8988T (cell line): ENCODE measurements around the gene KCNK4.

Experiments
- DNase-seq: peaks from one replicate; pipeline ENCODE4 v3.0.0; 2011

KCNK4 gene

DNA sequence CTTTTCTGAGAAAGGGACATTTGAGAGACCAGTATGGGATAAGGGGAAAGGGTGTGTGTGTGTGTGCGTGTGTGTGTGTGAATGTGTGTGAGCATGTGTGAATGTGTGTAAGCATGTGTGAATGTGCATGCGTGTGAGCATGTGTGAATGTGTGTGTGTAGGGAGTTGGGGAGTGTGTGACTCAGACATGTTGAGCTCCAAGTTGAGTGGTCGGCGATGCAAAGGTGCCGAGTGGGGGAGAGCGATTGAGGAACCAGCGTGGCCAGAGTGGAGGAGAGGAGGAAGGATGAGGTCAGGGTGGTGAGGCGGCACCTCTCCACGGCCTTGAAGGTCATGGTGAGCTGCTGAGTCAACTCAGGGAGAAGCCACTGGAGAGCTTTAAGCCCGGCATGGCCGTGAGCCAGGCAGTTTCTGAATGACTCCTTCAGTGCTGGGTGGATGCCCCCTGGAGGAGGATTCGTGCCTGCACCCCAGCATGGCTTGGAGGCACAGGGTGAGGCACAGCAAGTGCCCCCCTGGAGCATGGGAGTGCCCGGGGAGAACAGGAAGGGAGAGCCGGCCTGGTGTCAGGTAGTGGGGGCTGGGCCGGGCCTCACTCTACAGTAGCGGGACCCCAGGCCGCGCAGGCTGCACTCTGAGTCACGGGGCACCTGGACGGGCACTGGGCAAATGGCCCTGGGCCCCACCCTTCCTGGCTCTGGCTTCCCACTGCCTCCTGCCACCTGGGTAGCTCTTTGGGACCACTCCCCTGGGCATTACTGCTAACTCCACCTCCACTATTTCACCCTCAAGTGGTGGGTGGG lies 40.7 kb downstream of the KCNK4 start:
- DNase-seq: peak; percentile 88

DNA sequence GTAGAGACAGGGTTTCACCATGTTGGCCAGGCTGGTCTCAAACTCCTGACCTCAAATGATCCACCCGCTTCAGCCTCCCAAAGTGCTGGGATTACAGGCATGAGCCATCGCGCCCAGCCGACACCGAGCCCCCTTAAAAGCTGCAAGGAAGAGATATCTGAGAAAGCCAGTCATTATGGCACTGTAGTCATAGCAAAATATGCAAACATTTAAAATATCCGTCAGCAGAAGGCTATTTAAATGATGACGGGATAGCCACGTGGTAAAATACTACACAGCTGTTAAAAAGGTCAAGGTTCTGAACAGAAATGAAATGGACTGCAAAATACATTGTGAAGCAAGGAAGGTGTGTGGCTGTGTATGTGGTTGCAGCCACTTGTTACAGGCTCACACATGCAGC lies 42.5 kb downstream of the KCNK4 start:
- DNase-seq: no peak

DNA sequence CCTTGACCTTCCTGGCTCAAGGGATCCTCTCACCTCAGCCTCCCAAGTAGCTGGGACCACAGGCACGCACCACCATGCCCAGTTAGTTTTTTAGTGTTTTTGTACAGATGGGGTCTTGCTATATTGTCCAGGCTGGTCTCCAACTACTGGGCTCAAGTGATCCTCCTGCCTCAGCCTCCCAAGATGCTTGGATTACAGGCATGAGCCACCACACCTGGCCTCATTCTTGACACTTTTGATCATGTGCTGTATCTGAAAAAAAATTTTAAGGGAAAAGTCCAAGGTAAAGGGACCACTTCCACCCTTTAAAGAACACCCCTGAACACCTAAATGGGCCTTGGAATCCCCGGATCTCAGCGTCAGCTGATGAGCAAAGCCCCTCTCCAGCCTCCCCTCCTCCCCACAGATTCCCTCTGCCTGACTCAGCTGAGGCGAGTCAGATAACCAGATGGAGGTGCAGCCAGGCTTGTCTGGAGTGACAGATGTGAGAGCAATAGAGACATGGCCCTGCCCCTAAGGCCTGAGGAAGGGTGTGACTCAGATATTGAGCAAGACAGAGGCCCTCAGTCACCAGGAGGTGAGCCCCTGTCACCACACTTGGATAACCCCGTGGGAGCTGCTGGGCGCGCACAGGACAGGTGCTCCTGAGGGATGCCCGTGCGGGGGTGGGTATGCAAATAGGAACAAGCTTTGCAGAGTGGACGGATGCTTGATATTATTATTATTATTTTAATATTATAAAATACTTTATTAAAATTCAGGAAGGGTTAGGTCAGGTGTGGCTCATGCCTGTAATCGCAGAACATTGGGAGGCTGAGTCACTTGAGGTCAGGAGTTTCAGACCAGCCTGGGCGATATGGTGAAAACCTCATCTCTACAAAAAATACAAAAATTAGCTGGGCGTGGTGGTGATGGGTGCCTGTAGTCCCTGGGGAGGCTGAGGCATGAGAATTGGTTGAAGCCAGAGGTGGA lies 43.9 kb downstream of the KCNK4 start:
- peak; percentile 95 for DNase-seq

DNA sequence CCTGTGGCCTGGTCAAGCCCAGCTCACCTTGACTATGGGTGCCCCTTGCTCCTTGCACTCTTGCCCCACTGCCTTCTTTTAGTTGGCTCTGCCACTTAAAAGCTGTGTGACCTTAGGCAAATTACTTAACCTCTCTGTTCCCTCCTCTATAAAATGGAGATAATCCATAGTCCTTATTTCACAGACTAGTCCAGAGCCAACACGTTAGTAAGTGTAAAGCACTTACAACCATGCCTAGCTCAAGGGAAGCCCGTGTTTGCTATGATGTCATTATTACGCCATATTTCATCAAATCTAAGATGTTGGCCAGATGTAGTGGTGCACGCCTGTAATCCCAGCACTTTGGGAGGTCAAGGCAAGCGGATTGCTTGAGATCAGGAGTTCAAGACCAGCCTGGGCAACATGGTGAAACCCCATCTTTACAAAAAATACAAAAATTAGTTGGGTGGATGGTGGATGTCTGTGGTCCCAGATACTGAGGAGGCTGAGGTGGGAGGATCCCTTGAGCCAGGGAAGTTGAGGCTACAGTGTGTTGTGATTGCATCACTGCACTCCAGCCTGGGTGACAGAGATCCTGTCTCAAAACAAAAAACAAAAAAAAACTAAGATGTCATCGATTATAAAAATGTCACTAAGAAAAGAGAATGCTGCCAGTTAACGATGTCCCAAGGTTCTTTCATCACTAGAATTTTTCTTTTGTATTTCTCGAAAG lies 46.6 kb downstream of the KCNK4 start:
- no peak for DNase-seq

DNA sequence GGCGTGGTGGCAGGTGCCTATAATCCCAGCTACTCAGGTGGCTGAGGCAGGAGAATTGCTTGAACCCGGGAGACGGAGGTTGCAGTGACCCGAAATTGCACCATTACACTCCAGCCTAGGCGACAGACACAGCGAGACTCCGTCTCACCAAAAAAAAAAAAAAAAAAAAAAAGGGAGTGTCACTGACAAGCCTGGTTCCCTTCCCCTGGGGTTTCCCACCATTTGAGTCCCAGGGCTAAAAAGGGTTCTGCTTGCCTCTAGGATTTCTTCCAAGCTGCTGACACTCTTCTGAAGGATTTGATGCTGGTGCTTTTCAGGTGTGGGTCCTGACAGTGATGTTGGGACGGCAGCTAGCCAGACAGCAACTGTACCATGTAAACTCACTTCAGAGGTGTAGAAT lies 47.6 kb downstream of the KCNK4 start:
- no peak for DNase-seq

DNA sequence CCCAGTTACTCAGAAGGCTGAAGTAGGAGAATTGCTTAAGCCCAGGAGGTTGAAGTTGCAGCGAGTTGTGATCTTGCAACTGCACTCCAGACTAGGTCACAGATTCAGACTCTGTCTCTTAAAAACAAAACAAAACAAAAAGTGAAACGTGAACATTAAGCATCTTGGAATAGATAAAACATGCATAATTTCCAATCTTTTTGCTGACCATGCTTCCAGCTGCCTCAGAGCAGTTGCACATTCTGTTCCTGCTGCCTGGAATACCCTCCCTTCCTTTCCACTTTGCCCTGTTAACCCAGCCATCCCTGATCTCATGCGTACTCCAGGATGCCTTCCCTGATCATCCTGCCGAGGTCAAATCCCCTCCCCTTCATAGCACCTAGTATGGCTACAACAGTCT lies 48.2 kb downstream of the KCNK4 start:
- no peak for DNase-seq

DNA sequence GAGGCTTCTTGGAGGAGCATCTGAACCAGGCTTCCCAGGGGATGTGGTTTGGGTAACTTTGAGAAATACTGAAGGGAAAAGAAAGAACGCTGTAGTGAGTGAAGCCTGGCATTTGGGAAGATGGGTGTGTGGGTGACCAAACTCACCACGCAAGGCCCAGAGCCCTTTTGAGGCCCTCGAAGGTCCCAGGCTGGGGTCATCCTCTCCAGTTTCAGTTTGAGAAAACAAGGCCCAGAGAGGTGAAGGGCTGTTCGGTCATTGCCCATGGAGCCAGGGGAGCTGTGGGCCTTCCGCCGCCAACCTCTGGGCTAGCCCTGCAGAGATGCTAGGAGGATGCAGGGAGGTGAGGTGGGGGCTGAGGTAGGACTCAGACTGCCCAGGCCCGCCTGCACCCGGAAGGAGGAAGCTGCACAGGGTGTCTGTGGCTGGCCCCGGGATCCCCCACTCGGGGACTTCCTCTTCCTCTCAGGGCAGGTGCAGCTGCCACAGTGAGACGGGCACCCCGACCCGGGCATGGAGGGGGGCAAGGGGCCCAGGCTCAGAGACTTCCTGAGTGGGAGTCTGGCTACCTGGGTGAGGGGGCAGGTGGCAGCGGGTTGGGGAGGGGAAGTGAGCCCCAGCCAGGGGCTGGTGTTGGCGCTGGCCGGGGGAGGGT lies 48.8 kb downstream of the KCNK4 start, which contains the start of gene CCDC88B:
Gene CCDC88B, plus strand, starts transcription at position 451 of the 655 bp plus-strand sequence. Its CDS starts 63 bp downstream, at position 514.
- DNase-seq: no peak

DNA sequence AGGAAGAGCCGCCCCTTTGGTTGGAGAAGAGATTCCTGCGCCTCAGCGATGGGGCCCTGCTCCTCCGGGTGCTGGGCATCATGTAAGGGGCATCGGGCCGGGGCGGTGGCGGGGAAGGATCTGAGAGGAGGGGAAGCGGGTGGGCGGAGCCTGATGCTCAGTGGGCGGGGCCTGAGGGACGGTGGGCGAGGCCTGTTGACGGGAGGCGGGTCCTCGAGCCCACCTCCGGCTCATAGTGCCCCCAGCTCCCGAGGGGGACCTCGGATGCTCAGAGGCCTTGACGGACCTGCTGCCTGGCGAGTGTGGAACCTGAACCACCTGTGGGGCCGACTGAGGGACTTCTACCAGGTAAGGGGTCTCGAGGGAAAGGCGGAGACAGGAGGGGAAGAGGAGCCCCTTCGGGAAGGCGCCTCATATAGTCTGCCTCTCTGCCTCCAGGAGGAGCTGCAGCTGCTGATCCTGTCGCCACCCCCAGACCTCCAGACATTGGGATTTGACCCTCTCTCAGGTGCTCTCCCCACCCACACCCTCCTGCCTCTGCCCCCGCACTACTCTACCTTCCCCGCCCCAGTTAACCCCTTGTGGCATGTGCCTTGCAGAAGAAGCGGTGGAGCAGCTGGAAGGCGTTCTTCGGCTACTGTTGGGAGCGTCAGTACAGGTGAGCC lies 49.7 kb downstream of the KCNK4 start:
- peak; percentile 45 for DNase-seq

DNA sequence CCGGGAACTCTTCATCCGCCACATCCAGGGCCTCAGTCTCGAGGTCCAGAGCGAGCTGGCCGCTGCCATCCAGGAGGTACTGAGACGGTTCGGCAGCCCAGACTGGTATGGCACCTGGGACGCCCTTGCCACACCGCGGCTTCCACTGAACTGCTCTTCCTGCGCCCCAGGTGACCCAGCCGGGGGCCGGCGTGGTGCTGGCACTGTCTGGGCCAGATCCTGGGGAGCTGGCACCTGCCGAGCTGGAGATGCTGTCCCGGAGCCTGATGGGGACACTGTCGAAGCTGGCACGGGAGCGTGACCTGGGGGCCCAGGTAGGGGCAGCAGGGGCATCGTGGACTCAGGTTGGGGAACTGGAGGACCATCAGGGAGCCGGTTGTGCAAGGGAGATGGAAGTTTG lies 50.3 kb downstream of the KCNK4 start:
- no peak for DNase-seq

DNA sequence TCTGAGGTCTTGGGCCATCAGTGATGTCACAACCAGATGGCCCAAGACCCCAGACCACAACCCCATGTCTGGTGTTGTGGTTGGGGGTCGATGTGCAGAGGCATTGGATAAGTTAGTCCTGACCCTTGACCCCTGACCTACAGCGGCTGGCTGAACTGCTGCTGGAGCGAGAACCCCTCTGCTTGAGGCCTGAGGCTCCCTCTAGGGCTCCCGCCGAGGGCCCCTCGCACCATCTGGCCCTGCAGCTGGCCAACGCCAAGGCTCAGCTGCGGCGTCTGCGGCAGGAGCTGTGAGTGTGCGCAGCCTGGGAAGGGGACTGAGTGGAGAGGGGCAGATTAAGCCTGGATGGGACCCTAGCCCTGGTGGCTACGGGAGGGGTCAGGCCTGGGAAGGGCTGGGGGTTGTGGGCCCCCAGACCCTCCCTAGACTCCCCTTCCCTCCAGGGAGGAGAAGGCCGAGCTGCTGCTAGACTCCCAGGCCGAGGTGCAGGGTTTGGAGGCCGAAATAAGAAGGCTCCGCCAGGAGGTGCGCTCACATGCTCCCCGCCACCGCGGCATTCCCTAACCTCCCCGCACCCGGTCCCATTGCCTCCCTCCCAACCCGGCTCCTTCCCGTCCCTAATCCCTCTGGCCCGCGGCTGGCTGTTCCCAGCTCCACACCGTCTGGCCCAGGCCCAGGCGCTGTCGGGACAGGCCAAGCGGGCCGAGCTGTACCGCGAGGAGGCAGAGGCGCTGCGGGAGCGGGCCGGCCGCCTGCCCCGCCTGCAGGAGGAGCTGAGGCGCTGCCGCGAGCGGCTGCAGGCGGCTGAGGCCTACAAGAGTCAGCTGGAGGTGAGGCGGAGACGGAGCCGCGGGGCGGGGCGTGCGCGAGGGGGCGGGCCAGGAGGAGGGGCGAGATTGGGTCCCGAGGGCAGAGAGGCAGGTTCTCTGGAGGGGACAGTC lies 51.0 kb downstream of the KCNK4 start:
- peak; percentile 99 for DNase-seq

DNA sequence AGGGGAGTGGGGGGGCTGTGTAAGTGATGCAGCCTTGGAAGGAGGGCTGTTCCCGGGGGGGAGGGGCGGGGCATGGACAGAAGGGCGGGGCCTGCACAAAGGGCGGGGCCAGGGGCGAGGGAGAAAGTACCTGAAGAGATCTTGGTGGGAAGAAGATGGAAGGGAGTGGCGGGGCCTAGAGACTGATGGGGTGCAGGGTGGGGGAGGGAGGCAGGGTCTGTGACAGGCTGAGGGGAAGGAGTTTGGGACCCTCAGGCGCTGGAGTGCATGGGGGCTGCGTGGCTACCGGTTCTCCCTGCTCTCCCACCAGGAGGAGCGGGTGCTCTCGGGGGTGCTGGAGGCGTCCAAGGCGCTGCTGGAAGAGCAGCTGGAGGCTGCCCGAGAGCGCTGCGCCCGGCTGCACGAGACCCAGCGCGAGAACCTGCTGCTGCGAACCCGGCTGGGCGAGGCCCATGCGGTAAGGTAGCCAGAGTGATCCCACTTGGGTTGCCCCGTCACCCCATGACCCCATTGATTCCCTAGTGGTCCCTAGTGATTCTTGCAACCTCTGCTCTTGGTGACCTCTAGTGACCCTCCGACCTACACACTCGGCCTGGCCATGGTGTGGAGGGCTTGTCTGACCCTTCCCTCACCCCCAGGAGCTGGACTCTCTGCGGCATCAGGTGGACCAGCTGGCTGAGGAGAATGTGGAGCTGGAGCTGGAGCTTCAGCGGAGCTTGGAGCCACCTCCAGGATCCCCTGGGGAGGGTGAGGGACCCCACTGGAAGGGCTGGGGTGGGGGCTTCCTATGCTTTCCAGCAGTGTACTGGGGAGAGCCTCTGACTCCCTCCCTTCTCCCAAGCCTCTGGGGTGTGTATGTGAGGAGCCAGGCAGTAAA lies 52.0 kb downstream of the KCNK4 start:
- DNase-seq: peak; percentile 85

DNA sequence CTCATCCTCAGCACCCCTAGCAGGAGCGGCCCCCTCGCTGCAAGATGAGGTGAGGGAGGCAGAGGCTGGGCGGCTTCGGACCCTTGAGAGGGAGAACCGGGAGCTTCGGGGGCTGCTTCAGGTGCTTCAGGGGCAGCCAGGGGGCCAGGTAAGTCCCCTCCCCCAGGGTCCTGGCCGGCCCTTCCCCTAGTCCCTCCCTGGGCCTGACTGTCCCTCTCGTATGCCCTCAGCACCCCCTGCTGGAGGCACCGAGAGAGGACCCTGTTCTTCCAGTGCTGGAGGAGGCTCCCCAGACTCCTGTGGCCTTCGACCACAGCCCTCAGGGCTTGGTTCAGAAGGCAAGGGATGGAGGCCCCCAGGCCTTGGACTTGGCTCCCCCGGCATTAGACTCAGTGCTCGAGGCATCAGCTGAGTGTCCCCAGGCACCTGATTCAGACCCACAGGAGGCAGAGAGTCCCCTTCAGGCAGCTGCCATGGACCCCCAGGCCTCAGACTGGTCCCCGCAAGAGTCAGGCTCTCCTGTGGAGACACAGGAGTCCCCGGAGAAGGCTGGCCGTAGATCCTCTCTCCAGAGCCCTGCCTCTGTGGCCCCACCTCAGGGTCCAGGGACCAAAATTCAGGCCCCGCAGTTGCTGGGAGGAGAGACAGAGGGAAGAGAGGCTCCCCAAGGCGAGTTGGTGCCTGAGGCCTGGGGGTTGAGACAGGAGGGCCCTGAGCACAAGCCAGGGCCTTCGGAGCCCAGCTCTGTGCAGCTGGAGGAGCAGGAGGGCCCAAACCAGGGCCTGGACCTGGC lies 52.9 kb downstream of the KCNK4 start:
- DNase-seq: peak; percentile 90

DNA sequence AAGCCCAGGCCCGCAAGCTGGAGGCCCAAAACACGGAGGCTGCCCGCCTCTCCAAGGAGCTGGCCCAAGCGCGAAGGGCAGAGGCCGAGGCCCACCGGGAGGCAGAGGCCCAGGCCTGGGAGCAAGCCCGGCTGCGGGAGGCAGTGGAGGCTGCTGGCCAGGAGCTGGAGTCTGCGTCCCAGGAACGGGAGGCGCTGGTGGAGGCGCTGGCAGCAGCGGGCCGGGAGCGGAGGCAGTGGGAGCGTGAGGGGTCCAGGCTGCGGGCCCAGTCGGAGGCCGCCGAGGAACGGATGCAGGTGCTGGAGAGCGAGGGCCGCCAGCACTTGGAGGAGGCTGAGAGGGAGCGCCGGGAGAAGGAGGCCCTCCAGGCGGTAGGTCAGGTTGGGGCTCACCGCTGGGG lies 53.7 kb downstream of the KCNK4 start:
- DNase-seq: no peak

DNA sequence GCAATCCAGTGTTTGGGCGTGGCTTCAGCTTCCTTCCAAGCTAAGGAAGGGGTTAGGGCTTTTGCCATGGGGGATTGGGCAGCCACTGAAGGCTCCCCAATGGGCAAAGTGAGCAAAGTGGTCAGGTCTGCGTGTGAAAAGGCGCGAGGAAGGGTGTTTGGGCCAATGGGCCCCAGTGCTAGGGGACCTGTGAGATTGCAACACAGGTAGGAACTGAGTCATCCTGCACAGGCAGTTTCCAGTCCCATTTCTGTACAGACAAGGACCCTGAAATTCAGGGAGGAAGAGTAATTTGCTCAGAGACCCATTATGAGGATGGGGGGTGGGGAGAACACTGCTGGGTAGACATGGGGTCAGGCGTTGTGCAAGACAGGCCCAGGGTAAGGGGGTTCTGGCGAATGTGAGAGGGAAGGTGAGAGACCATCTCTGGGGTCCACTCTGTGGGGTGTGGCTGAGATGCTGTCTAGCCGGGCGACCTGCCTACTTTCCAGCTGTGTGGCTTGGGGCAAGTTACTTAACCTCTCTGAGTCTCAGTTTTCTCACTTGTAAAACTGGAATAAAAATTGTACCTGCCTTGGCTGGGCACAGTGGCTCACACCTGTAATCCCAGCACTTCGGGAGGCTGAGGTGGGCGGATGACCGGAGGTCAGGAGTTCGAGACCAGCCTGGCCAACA lies 56.2 kb downstream of the KCNK4 start:
- peak; percentile 27 for DNase-seq

DNA sequence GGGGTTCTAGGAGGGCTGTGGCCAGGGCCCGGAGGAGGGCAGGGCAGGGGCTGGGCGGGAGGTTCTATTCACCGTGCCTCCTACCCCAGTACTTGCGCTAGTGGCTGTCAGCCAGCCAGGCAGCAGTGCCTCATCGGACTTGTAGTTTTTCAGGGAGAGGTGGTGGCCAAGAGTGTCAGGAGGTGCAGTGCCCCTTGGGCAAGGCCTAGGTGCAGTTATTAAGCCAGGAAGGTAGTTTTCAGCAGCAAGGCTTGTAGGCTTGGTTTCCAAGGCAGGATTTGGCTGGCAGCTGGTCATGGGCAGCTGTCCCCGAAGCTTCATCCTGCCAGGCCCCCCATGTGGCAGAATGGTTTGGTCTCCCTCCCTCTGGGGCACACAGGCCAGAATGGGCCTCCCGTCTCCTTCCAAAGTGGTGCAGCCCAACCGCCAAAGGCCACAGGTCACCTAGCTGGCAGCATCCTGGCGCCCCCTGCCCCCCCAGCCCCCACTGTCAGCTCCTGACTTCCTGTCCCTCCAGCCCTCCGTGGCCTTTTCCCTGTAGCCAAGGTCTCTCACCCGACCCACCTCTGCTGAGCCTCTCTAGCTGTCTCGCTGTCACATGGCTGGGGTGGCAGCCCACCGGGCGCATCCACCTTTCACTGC lies 57.4 kb downstream of the KCNK4 start:
- DNase-seq: peak; percentile 44

DNA sequence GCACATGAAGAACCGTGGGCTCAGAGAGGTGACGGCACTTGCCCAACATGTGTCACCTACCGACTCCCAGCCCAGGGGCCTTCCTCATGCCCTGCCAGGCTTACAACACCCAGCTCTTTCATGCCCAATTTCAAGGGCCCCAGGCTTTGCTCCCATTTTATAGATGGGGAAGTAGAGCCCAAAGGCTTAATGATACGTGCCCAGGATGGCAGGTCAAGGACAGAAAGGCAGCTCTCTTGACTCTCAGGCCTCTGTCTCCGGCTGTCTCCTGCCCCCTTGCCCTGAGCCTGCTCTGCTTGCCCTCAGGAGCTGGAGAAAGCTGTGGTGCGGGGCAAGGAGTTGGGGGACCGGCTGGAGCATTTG lies 57.9 kb downstream of the KCNK4 start:
- no peak for DNase-seq

DNA sequence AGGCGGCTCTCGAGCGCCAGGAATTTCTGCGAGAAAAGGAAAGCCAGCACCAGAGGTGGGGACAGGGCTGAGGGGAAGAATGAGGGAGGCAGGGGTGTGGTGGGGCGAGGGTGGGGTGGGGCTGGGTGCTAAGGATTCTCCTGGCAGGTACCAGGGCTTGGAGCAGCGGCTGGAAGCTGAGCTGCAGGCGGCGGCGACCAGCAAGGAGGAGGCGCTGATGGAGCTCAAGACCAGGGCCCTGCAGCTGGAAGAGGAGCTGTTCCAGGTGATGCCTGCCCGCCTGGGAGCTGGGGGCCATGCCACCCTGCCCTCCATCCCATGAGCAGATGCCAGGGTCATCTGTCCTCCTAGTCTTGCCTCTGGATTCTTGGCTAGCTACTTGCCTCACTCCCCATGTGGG lies 58.3 kb downstream of the KCNK4 start:
- peak; percentile 29 for DNase-seq
